ENCODE measurements around the gene PZP. TPM values are rescaled to one million over a fixed set of nuclear protein-coding genes. Genes with fewer than 3 reads are reported as not detected.

PZP gene
- polyA plus RNA-seq, 4 donors: 0.16 to 0.93 (median 0.56) TPM

DNA sequence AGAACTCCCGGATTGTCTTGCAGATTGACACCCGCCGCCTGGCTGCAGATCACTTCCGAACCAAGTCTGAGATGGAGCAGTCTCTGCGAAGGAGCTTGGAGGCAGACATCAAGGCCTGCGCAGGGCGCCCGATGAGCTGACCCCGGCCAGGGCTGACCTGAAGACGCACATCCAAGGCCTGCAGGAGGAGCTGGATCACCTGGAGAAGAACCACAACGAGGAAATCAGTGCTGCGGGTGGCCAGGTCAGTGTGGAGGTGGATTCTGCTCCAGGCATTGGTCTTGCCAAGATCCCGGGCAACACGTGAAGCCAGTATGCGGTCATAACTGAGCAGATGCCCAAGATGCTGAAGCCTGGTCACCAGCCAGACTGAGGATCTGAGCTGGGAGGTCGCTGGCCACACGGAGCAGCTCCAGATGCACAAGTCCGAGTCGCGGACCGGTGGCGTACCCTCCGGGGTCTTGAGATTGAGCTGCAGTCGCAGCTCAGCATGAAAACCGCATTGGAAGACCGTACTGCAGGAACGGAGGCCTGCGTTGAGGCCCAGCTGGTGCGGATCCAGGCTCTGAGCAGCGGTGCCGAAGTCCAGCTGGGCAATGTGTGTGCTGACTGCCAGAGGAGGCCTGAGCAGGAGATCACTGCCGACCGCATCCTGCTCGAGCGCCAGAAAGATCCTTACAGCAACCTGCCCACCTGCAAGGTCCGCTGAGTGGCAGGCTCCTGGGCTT is 80.1 kb downstream of the PZP start:
- DNase-seq (ENCODE audit: low read depth in 4 of 4, low spot score in 2 of 4): no peak

DNA sequence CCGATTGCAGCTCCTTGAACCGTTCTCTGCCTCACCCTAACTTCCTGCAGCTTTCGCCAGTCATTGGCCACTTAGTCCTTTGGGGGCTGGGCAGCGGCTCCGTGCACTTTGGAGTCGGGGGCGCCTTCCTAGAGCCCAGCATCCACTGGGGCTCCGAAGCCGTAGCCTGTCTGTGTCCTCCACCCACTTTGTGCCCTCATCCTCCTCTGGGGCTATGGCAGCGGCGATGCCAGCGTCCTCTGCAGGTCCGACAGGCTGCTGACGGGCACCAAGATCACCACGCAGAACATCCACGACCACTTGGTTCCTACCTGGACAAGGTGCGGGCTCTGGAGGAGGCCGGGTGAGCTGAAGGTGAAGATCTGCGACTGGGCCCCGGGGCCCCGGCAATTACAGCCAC is 80.7 kb downstream of the PZP start:
- no peak for DNase-seq (ENCODE audit: low read depth in 4 of 4, low spot score in 2 of 4)

DNA sequence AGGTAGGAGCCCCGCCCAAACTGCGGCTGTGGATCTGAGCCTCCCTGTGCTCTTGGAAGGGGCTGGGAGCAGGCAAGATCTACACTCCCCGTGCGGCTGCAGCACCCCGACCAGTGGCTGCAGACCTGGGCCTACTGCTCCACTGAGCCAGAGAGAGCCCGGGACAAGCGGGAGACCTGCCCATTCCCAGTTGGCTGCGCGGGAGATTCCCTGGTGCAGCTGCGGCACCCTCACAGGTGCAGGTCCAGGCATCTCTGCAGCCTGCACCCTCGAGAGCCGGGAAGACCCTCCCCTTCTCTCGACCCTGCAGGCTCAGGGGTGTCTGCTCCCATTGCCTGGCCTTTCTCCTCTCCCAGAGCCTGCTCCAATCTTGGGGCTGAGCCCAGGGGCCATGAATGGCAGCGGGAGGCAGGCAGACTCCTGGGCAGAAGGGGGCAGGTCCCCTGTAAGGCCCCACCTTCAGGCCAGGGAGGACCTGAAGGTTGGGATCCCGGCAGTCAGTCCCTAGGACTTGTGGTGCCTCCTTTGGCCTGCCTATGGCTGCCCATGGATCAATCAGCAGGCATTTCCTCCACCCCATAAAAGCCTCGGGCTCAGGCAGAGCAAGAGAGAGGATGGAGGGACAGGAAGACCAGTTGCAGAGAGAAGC is 83.7 kb downstream of the PZP start:
- DNase-seq (ENCODE audit: low read depth in 4 of 4, low spot score in 2 of 4): no peak

DNA sequence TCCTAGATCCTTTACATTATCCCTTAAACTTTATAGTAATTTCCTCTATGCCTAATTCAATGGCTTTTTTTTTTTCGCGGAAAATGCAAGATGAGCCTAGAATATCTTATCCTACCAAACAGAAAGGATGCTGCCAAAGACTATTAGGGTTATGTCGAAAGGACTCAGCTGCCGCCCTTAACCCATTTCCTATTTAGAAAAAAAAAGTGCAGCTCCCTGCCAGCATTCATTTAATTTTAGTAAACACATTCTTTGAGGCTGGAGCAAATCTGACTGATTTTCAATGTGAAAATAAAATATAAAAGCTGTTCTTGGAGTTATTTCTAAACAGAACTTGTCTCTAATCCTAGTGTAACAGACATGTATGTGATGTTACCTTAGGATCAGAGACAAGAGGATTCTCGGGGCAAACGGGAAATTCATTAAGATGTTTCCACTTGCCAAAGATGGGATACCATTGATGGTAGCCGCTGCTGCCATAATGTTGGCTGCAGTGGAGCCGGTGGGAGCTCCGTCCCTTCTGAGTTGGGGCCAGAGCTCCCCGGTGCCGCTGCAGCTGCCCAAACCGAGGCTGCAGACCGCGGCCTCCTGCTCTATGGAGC is 84.3 kb downstream of the PZP start:
- no peak for DNase-seq (ENCODE audit: low read depth in 4 of 4, low spot score in 2 of 4)

DNA sequence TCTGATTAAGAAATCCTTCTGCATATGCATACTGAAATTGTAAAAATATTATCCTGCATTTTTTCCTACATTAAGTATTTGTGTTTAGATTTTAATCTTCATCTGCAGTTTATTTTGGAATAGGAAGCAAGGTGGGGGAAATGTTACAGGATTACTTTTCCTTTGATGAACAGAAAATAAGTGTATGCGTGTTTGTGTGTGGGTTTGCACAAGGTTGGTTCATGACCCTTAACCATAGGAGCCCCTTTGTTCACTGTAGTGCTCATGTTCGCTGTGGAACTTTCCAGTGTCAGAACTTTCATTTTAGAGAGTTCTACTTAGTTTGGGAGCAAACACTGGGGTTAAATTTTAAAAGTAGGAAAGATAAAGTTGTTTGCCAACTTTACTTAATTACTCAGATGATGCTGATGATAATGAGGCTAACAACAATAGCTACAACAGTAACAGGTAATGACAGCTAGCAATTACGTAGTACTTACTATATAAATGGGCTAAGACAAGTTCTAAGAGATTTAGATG is 86.0 kb downstream of the PZP start:
- no peak for DNase-seq (ENCODE audit: low read depth in 4 of 4, low spot score in 2 of 4)

DNA sequence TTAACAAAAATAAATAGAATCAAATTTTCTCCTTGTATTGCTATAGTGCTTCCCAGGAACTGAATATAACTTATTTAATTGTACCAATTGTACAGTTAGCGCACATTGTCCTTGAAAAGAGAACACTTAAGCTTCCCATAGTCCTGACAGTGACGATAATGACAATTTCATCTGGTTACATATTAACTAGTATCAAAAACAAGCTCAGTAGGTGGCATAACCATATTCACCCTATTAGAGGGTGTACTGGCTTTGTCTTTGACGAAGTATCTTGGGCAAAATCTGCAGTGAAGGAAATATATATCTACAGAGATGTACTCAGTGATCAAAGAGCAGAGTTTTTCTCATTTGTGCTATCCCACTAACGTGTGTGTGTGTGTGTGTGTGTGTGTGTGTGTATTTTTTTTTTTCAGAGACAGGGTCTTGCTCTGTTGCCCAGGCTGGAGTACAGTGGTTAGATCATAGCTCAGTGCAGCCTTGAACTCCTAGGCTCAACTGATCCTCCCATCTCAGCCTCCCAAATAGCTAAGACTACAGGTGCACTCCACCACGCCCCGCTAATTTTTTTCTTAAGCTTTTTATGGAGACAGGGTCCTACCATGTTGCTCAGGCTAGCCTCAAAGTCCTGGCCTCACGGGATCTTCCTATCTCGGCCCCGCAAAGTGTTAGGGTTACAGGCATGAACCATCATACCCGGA is 87.6 kb downstream of the PZP start:
- DNase-seq (ENCODE audit: low read depth in 4 of 4, low spot score in 2 of 4): no peak

DNA sequence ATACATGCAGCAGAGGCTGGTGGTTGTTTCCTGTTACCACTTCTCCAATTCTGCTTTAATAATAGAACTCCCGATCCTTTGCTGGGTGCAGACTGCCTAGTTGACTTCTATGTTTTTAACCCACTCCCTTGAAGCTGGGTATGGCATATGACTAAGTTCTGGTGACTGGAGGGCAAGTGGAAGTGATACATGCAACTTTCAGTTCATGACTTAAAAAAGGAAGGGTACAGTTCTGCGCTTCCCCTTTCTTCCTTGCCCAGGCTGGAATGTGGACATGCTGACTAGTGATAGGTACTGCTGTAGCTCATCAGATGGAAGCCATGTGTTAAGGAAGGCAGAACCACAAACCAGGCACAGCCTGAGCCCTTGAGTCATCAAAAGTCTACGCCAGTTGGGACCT is 90.0 kb downstream of the PZP start:
- no peak for DNase-seq (ENCODE audit: low read depth in 4 of 4, low spot score in 2 of 4)

DNA sequence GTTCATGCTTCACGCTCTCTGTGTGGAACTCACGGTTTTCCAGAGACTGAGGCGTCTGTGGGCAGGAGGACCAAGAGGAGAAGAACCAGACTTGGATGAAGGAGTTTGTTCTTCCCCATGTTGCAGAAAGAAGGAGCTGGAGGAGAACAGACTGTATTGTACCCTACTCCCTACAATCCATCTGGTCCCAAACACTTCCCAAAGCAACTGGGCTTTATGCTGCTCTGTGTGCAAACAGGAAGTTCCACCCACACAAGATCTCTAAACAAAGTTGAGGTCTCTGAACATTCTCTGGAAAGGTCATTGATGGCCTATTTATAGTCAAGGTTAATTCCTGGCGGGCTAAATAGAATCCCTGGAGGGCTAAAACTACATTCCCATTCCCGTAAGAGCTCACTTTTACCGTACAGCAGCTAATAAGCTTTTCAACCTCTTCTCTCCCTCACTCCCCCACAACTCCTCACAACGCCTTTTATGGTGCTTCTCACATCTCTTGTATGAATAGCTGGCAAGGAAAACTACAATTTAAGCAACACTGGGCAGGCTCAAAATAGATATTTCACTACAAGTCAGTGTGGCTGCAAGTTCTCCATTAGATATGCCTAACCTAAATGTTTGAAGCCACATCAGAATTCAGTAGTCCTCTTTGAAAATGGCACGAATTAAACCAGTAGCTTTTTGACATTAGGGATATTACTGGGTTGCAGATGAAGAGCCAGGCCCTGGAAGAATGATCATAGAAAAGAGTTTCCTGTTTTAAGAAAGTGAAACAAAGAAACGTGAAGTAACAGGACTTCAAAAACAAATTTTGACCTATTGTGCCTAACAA is 92.2 kb downstream of the PZP start, which contains the start of gene A2M:
Gene A2M (minus strand): TSS at position 189 of the 829 bp plus-strand sequence. CDS start 70 bp downstream, at position 119.
- peak; percentile 26 to 37 (median 30) for DNase-seq (ENCODE audit: low read depth in 4 of 4, low spot score in 2 of 4)

DNA sequence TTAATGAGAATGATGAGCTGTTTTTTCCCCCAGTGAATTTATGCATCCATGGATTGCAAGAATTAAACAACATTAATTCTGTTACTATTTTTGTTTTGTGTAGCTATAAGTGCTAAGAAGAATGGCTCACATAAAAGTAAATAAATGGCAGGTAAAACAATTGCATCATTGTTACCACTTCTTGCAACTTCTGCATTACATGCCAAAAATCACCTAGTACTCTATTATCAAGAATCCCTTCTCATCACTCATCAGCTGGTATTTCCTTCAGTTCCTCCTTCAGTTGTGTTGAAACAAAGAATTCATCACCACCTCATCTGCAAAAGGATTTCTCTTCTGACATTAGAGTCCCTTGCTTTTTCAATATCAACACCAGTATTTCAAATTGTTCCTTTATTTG is 93.2 kb downstream of the PZP start:
- DNase-seq (ENCODE audit: low read depth in 4 of 4, low spot score in 2 of 4): no peak

DNA sequence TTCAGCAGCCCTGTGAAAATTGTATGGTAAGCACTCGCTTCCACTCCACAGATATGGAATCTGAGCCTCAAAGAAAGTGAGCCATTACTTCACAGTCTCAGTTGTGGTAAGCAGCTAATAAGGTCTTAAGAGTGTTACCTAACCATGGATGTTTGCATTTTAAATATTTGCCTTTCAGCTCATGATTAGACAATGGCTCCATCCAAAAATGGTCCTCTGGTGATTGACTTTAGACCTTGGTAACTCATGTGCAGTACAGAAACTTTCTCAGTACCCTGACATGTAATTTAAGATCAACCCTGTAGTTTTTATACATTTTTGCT is 94.2 kb downstream of the PZP start:
- no peak for DNase-seq (ENCODE audit: low read depth in 4 of 4, low spot score in 2 of 4)

DNA sequence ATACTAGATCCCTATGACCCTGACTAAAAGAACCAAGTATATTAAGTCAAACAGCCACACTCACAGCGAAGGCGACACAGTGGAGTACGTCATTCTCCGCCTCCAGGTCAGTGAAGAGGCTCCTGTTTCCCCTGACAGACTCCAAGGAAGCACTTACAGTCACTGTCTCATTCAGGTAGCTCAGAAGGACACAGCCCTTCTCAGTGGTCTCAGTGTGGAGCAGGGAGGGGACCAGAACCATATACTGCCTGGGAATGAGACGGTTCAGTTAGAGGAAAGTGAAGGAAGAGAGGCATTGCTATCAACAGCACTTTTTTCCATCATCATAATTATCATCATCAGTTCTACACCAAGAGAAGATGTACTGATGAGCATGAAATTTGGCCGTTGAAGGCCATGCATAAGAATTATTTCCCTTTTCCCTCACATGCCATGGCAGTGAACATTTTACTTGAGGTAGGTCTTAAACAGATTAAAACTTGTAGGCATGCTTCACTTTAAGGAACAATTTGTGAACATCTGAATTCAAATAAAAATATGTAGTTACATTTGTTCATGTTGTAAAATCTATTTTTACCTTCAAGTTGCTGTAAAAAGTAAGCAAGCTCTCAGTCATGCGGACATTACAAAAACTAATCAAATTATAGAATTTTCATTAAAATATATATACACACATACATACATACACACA is 94.8 kb downstream of the PZP start:
- DNase-seq (ENCODE audit: low read depth in 4 of 4, low spot score in 2 of 4): no peak

DNA sequence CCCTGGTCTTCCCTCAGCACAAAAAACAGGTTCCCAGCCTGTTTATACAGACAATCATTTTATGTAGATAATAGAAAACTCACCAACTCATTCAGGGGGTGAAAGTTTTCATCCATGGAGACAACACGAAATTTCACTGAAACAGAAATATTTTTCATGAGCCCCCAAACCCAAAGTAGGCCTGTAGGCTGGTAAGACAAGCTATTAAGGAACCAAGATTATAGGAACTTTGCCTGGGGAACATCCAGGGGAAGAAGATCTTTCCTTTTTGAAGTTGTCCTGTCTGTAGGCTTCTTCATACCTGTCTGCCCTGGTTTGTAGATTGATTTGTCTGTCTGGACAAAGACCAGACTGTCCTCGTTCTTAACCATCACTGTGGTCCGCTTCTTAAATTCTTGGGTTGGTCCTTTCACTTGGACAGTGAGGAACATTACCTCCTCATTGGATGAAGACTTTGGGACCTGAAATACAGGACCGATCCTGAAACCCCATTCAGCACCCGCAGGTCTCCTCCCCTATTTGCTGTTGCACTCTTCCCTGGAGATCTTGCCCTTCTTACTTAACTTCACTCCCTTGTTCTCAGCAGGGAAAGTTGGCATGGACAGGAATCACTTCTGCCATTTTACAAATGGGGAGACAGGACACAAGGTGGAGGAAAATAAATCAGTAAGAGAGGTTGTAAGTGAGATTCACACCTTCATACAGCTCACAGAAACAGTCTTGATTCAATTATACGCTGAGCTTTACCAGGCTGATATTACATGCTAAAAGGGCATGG is 95.9 kb downstream of the PZP start:
- no peak for DNase-seq (ENCODE audit: low read depth in 4 of 4, low spot score in 2 of 4)

DNA sequence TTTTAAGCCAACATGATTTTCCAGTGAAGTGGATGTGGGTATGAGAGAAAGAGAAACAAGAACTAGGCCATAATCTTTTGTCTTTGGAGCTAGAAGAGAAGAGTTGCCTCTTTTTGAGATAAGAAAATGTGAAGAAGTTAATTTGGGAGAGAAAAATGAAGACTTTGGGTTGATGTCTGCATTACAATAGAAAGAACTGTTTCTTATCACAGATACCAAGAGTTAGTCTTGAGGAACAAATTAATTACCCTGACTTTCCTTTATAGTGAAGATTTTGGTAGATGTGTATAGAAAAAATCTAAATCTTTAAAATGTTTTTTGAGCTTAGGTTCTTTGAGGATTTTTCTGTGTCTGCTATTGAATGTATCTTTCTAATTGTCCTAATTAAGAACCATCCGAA is 96.7 kb downstream of the PZP start:
- no peak for DNase-seq (ENCODE audit: low read depth in 4 of 4, low spot score in 2 of 4)

DNA sequence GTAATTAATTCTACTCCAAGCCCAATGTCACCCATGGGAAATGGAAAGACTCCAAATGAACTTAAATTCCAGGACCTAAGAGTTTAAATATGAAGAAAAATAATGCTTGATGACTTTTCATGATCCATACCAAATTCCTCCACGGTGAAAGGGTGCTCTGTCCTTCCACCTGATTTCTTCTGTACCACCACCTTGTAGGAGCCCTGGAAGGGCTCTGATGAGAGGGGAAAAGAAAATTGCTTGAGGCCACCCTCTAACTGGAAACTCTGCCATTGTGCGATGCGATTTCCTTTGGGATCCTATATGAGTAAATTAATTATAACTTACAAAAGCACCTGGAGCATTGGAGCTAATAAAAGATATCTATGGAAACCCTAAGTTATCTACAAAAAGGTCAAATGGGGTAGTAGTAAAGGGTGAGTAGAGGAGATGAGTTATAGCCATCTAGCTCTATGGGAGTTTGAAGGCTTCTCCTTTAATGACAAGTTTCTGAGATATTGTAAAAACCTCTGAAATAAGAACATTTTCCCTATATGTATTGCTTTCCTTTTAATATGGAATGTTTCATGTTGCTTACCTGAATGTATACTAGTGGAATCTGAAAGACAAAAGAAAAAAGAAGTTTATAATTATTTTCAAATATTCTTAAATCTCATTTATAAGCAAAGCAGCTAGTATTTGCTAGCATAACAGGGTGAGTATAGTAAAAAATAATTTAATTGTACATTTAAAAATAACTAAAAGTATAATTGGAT is 98.3 kb downstream of the PZP start:
- no peak for DNase-seq (ENCODE audit: low read depth in 4 of 4, low spot score in 2 of 4)

DNA sequence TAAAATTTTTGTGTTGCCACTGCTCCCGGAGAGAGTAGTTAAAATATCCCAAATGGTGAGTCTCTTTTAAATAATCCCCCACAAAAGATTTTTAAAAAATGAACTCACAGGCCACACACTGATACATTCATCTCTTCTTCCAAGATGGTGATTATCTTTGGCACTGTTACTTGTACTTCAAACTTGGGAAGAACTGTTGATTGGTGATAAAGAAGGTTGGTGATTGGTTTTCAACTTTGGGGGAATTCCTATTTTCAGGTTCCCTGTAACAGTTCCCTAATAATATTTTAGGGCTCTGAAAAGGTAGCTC is 99.0 kb downstream of the PZP start:
- DNase-seq (ENCODE audit: low read depth in 4 of 4, low spot score in 2 of 4): no peak

DNA sequence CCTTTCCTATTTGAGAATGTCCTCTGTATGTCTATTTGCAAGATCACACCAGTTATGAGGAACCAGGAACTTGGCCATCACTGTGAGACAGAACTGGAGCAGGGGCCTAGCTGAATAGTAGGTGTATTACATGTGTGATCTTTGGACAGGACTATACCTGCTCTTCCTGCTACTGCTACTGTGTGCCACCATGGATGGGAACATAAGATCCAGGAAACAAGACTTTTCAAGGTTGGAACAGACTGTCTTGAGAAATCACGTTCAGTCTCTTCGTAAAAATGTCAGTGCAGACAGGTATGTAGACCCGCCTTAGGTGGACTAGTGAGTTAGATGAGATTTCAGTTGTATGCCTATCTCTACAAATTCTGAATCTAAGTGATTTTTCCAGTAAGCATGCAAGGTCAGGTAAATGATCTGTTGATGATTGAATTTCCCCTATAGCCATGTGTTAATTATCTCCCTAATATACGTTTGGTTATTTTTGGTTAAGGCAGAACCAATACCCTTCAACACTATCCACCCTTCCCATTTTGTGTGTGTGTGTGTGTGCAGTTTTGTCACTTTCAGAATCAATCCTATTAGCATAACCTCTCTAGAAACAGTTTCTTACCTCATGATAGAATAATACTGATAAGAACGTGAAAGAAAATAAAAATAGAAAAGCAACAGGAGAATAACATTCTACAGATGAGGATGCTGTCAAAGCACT is 99.5 kb downstream of the PZP start:
- DNase-seq (ENCODE audit: low read depth in 4 of 4, low spot score in 2 of 4): no peak

DNA sequence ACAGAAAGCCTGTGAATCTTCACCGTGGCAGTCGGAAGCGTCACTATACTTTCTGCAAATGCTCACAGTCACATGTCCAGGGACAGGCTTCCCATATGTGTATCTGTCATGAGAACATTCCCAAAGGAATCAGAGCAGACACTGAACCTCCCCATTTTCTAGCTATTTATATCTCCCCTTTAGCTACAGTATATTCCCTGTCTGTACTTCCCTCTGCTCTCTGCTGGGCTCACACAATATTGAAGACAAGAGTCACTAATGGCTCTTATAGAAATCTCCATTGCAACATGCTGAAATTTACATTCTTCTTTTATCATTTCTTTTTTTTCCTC is 100.7 kb downstream of the PZP start:
- no peak for DNase-seq (ENCODE audit: low read depth in 4 of 4, low spot score in 2 of 4)

Data from left renal cortex interstitium (tissue), 4 donors.